Measurements from ENCODE around the gene TSEN34. TPM values are rescaled to one million over a fixed set of nuclear protein-coding genes. Genes with fewer than 3 reads are reported as not detected.

TSEN34 gene
- total RNA-seq (2014; rRNA removed; shearing (Covaris generic)): 88.1 and 141 TPM in 2 replicates

GRCh38 chr19:54191011-54191810 lies at the start of gene TSEN34:
TSS of gene TSEN34 (plus strand) at chr19:54191308. CDS start at chr19:54191365, 57 bp downstream.
- peak; percentile 89 for DNase-seq (ENCODE audit: low read depth)

GRCh38 chr19:54141356-54141755 lies 49.8 kb upstream of the TSEN34 start:
- no peak for DNase-seq (ENCODE audit: low read depth)

- no peak for DNase-seq (ENCODE audit: low read depth)
Measured at GRCh38 chr19:54142166-54142780, 48.8 kb upstream of the TSEN34 start.

GRCh38 chr19:54145541-54146158 lies 45.5 kb upstream of the TSEN34 start:
- no peak for DNase-seq (ENCODE audit: low read depth)

- DNase-seq (ENCODE audit: low read depth): no peak
Measured at GRCh38 chr19:54147676-54148075, 43.4 kb upstream of the TSEN34 start.

- DNase-seq (ENCODE audit: low read depth): no peak
Measured at GRCh38 chr19:54148158-54148557, 43.0 kb upstream of the TSEN34 start.

- DNase-seq (ENCODE audit: low read depth): no peak
Measured at GRCh38 chr19:54149021-54149812, 41.9 kb upstream of the TSEN34 start.

GRCh38 chr19:54151362-54152035 lies 39.6 kb upstream of the TSEN34 start:
- no peak for DNase-seq (ENCODE audit: low read depth)

- no peak for DNase-seq (ENCODE audit: low read depth)
Measured at GRCh38 chr19:54152267-54152666, 38.8 kb upstream of the TSEN34 start.

- no peak for DNase-seq (ENCODE audit: low read depth)
Measured at GRCh38 chr19:54152878-54153524, 38.1 kb upstream of the TSEN34 start.

- no peak for DNase-seq (ENCODE audit: low read depth)
Measured at GRCh38 chr19:54153731-54154326, 37.3 kb upstream of the TSEN34 start.

- DNase-seq (ENCODE audit: low read depth): no peak
Measured at GRCh38 chr19:54154603-54155345, 36.3 kb upstream of the TSEN34 start.

- DNase-seq (ENCODE audit: low read depth): no peak
Measured at GRCh38 chr19:54155694-54156093, 35.4 kb upstream of the TSEN34 start.

- no peak for DNase-seq (ENCODE audit: low read depth)
Measured at GRCh38 chr19:54156490-54156889, 34.6 kb upstream of the TSEN34 start.

- DNase-seq (ENCODE audit: low read depth): no peak
Measured at GRCh38 chr19:54156953-54157352, 34.2 kb upstream of the TSEN34 start.

GRCh38 chr19:54158812-54159351 lies 32.2 kb upstream of the TSEN34 start:
- no peak for DNase-seq (ENCODE audit: low read depth)

- DNase-seq (ENCODE audit: low read depth): peak; percentile 100
Measured at GRCh38 chr19:54159352-54160181, 31.5 kb upstream of the TSEN34 start, which contains the start of gene LENG1. TSS of gene LENG1 (minus strand) at chr19:54159721. CDS start at chr19:54159695, 26 bp downstream.

- DNase-seq (ENCODE audit: low read depth): peak; percentile 33
Measured at GRCh38 chr19:54160182-54160811, 30.8 kb upstream of the TSEN34 start.

Data from Daoy (cell line).